ENCODE data around the gene SIGLEC11.

DNA sequence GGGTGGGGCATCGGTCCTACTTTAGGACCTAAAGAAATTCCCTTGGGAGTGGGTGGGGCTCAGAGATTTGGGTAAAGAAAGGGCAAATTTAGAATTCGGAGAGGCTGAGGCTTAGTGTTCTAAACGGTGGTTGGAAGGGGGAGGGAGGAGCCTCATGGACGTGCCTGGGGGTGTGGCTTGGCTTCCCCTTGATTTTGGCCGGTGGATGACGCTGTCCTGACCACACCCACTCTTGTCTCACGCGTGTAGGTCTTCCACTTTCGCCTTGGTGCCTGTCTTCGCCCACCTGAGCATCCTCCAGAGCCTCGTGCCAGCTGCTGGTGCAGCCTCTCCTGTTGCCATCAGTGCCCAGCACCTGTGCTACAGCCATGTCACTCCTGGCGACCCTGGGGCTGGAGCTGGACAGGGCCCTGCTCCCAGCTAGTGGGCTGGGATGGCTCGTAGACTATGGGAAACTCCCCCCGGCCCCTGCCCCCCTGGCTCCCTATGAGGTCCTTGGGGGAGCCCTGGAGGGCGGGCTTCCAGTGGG is 30.4 kb downstream of the SIGLEC11 start:
- TF ChIP-seq, protein P1, sequence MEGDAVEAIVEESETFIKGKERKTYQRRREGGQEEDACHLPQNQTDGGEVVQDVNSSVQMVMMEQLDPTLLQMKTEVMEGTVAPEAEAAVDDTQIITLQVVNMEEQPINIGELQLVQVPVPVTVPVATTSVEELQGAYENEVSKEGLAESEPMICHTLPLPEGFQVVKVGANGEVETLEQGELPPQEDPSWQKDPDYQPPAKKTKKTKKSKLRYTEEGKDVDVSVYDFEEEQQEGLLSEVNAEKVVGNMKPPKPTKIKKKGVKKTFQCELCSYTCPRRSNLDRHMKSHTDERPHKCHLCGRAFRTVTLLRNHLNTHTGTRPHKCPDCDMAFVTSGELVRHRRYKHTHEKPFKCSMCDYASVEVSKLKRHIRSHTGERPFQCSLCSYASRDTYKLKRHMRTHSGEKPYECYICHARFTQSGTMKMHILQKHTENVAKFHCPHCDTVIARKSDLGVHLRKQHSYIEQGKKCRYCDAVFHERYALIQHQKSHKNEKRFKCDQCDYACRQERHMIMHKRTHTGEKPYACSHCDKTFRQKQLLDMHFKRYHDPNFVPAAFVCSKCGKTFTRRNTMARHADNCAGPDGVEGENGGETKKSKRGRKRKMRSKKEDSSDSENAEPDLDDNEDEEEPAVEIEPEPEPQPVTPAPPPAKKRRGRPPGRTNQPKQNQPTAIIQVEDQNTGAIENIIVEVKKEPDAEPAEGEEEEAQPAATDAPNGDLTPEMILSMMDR (IDR thresholded peaks at IDR 0.05) = no peak
- TF ChIP-seq POLR2A (IDR thresholded peaks at IDR 0.05) = peak in 1 of 2 donors; percentile 6

All from adrenal gland (tissue), 5 donors.